RWPE1 (cell line): ENCODE results near the gene PDSS2.
"Not testable (repeated sequence)": the region's sequence is repeated elsewhere in the genome, so short reads cannot be mapped to it uniquely, and the experiment has no call there.

Source experiments
- CTCF ChIA-PET: fragments of 350-600 bp; sonication (Branson Sonifier 250); formaldehyde crosslinking; extraction: SDS; loops from one replicate; lab custom pipeline; 2021; lab: Yijun Ruan, JAX
- POLR2A ChIA-PET: fragments of 400-600 bp; formaldehyde crosslinking; extraction: SDS; loops from one replicate; lab custom pipeline; 2020; ENCODE audit warnings: antibody characterized with exemption; ENCODE audit not compliant: low non-redundant PET; lab: Yijun Ruan, JAX
- DNase-seq: peaks from one replicate; pipeline ENCODE4 v3.0.0; 2012; ENCODE audit warnings: low spot score
- H3K27ac ChIP-seq: fragments of 450-650 bp; 2 replicates; pipeline ENCODE4 v1.5.1; 2017
- TF ChIP-seq, protein P1 (sequence below): fragments of 450-650 bp; conservative IDR thresholded peaks from 2 replicates; pipeline ENCODE4 v1.5.1; 2017; ENCODE audit warnings: low read depth, mild to moderate bottlenecking

The PDSS2 gene

DNA sequence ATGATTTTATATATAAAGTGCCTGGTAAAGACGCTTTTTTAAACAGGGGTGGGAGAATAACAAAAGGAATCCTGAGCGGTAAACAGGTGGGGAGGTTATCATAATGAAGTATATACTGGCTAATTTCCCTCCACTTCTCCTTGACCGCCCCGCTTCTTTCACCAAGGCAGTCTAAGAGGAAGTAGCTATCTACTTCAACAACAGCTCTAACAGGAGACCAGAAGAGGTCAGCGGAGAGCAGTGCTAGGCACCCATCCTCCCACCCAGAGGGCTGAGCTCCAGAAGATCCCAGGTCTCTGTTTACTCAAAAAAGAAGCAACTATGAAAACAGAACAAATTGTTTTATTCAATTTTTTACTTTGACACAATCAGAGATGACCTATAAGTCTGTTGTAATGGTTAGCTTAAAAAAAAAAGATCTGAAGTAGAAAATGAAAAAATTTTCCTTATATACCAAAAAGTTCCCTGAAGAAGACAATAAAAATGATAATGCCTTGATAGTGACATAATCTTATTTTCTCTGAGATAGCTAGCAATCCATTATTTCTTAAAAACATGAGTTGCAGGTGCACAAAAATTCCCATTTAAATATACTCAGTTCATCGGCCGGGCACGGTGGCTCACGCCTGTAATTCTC lies 141.1 kb downstream of the PDSS2 start:
- TF ChIP-seq, protein P1, sequence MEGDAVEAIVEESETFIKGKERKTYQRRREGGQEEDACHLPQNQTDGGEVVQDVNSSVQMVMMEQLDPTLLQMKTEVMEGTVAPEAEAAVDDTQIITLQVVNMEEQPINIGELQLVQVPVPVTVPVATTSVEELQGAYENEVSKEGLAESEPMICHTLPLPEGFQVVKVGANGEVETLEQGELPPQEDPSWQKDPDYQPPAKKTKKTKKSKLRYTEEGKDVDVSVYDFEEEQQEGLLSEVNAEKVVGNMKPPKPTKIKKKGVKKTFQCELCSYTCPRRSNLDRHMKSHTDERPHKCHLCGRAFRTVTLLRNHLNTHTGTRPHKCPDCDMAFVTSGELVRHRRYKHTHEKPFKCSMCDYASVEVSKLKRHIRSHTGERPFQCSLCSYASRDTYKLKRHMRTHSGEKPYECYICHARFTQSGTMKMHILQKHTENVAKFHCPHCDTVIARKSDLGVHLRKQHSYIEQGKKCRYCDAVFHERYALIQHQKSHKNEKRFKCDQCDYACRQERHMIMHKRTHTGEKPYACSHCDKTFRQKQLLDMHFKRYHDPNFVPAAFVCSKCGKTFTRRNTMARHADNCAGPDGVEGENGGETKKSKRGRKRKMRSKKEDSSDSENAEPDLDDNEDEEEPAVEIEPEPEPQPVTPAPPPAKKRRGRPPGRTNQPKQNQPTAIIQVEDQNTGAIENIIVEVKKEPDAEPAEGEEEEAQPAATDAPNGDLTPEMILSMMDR, result peak; percentile 64
- H3K27ac ChIP-seq, result no peak overlapping the region
- CTCF ChIA-PET, result interaction anchor here (0.6 to 1.8 kb wide), 8 partner anchors 10 to 731 kb away, joined by 3 to 7 read pairs (median 4); partner anchors contain the start of gene PDSS2
- POLR2A ChIA-PET, result no interaction called here
- peak; percentile 61 for DNase-seq

DNA sequence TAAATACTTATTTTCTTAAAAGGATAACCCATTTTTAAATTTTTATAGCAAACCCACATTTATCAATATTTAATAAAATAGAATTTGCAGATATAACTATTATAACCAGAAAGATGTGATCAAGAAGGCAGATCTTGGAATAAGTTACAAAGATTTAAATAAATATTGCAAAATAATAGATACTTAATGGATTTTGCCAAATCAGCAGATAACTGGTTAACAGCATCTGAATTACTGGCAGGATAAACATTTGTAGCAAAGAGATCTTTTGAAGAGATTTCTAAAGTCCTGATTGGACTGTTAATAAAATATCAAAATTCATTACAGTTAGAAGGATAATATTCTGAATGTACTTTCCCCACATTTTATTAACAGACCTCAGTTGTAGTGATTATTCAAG lies 144.2 kb downstream of the PDSS2 start:
- CTCF ChIA-PET, result no interaction called here
- no peak for DNase-seq
- POLR2A ChIA-PET, result no interaction called here
- H3K27ac ChIP-seq, result no peak overlapping the region
- TF ChIP-seq, protein P1, result no peak

- TF ChIP-seq, protein P1, result no peak
- ChIA-PET POLR2A (no interaction called here), CTCF (no interaction called here)
- no peak overlapping the region for H3K27ac ChIP-seq
- no peak for DNase-seq
These were observed 144.8 kb downstream of the PDSS2 start for GRCh38 chr6:107314531-107314939.

DNA sequence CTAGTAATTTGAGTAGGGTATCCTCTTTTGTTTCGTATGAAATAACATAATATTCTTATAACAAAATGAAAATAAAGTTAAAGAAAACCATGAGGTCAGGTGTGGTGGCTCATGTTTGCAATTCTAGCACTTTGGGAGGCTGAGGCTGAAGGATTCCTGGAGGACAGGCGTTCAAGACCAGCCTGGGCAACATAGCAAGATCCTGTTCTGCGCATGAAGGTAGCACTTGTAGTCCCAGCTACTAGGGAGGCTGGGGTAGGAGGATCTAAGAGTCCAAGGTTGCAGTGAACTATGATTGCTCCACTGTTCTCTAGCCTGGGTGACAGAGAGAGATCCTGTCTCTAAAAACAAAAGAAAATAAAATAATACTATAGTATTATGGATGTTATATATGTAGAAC lies 145.6 kb downstream of the PDSS2 start:
- ChIA-PET POLR2A (no interaction called here), CTCF (no interaction called here)
- no peak for DNase-seq
- H3K27ac ChIP-seq, result no peak overlapping the region
- TF ChIP-seq, protein P1, result no peak

DNA sequence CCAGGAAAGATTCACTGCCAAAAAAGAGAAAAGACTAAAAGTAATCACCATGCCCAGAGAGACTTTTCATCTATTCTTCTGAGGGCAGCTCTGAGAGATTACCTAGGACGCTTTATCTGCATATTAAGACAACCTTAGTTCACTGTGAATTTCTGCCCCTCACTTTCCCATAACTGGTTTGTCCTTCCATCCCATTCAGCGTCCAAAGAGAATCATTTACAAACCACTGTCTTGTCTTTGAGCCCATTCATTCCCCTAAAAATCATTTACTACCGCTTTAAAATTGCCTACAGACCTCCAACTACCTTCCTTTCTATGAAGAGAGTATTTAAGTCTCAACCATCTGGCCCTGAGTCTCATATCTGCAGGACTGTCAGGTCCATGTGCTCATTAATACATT lies 149.0 kb downstream of the PDSS2 start:
- TF ChIP-seq, protein P1, result no peak
- DNase-seq, result no peak
- no peak overlapping the region for H3K27ac ChIP-seq
- POLR2A ChIA-PET, result no interaction called here
- CTCF ChIA-PET, result no interaction called here

- ChIA-PET POLR2A (no interaction called here), CTCF (interaction anchor here (1.0 kb wide), 1 partner anchor 10 kb away, joined by 3 read pairs; no protein-coding TSS in a partner anchor)
- TF ChIP-seq, protein P1, result no peak
- no peak overlapping the region for H3K27ac ChIP-seq
- no peak for DNase-seq
These were observed 150.7 kb downstream of the PDSS2 start for GRCh38 chr6:107308677-107309076.

DNA sequence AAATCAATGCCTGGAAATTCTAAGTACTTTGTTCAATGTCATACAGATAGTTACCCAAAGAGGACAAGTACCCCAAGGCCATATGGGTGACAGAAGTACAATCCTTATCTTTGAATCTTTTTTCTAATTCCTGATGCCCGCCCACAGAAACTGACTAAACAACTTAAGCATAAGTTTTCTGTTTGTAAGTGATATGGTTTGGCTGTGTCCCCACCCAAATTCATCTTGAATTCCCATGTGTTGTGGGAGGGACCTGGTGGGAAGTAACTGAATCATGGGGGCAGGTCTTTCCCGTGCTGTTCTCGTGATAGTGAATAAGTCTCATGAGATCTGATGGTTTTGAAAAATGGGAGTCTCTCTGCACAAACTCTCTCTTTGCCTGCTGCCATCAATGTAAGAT lies 153.4 kb downstream of the PDSS2 start:
- DNase-seq, H3K27ac ChIP-seq, CTCF ChIA-PET, POLR2A ChIA-PET: not testable (repeated sequence)
